Suprapubic skin (tissue), 3 donors: ENCODE measurements around the gene LTF.
"Not testable (repeated sequence)": the region's sequence is repeated elsewhere in the genome, so short reads cannot be mapped to it uniquely, and the experiment has no call there.

Experiments used
- EP300 ChIP-seq: sonication (generic); formaldehyde crosslinking; IDR thresholded peaks from one replicate; pipeline ENCODE4 v1.6.1; 2017; ENCODE audit warnings: antibody characterized with exemption
- TF ChIP-seq, protein P1 (sequence below), 2 donors: fragments of 200-600 bp in 1 of 2; fragments of 450-650 bp in 1 of 2; sonication (generic) in 1 of 2; IDR thresholded peaks; one replicate each; pipeline ENCODE4 v1.5.1; 2016 to 2019; ENCODE audit warnings: antibody characterized with exemption in 2 of 2, mild to moderate bottlenecking in 1 of 2, moderate library complexity in 1 of 2

DNA sequence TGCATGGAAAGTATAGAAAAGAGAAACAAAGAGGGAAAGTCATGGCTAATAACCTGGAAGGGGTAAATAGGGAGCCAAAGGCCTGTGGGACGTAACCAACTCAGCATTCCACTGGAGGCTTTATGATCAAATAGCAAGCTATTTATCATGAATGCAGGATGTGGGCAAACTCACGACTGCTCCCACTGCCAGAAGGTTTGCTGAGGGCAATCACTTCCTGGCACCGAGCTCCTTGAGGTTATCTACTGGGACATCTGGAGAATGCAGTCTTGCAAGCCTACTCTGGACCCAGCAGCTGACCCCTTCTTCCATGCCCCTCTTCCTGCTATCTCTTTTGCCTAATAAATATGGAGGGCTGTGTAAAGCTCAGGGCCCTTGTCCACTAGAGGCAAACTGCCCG, 38.2 kb downstream of the LTF start:
- TF ChIP-seq, protein P1, sequence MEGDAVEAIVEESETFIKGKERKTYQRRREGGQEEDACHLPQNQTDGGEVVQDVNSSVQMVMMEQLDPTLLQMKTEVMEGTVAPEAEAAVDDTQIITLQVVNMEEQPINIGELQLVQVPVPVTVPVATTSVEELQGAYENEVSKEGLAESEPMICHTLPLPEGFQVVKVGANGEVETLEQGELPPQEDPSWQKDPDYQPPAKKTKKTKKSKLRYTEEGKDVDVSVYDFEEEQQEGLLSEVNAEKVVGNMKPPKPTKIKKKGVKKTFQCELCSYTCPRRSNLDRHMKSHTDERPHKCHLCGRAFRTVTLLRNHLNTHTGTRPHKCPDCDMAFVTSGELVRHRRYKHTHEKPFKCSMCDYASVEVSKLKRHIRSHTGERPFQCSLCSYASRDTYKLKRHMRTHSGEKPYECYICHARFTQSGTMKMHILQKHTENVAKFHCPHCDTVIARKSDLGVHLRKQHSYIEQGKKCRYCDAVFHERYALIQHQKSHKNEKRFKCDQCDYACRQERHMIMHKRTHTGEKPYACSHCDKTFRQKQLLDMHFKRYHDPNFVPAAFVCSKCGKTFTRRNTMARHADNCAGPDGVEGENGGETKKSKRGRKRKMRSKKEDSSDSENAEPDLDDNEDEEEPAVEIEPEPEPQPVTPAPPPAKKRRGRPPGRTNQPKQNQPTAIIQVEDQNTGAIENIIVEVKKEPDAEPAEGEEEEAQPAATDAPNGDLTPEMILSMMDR (IDR thresholded peaks at IDR 0.05) = not testable (repeated sequence)
- TF ChIP-seq EP300 = not testable (repeated sequence)
